A172 (cell line): ENCODE data around the gene EHBP1L1. TPM values are rescaled to one million over a fixed set of nuclear protein-coding genes. Genes with fewer than 3 reads are reported as not detected.
"Not testable (repeated sequence)": the region's sequence is repeated elsewhere in the genome, so short reads cannot be mapped to it uniquely, and the experiment has no call there.

Experiments
- DNase-seq: peaks from one replicate; pipeline ENCODE4 v3.0.0-alpha.2; 2015; ENCODE audit warnings: low spot score
- total RNA-seq: library from RNA; depleted of rRNA; stranded (reverse); fragments of >200 nt; shearing (Covaris generic); gene quantifications from 2 replicates; pipeline ENCODE4 v1.2.3, GENCODE V29; 2014

Gene EHBP1L1
- total RNA-seq, 1 experiment from 2014 or later, result 50.1 TPM

GRCh38 chr11:65560555-65561418 lies 15.1 kb upstream of the EHBP1L1 start:
- peak; percentile 86 for DNase-seq

- no peak for DNase-seq
These were observed 13.8 kb upstream of the EHBP1L1 start for GRCh38 chr11:65562020-65562419.

GRCh38 chr11:65562788-65563187 lies 13.1 kb upstream of the EHBP1L1 start:
- no peak for DNase-seq

- DNase-seq, result no peak
These were observed 12.3 kb upstream of the EHBP1L1 start for GRCh38 chr11:65563601-65564000.

- not testable (repeated sequence) for DNase-seq
These were observed 10.8 kb upstream of the EHBP1L1 start for GRCh38 chr11:65564879-65565559.

- peak; percentile 55 for DNase-seq
These were observed 10.0 kb upstream of the EHBP1L1 start for GRCh38 chr11:65565624-65566453.

GRCh38 chr11:65569164-65569972 lies 6.5 kb upstream of the EHBP1L1 start:
- no peak for DNase-seq

GRCh38 chr11:65569973-65570918 lies 5.6 kb upstream of the EHBP1L1 start, which contains the start of gene ZNRD2:
TSS of gene ZNRD2 (plus strand) at chr11:65570477. CDS start at chr11:65570492, 15 bp downstream.
- DNase-seq, result peak; percentile 96

GRCh38 chr11:65571420-65571819 lies 4.4 kb upstream of the EHBP1L1 start:
- no peak for DNase-seq

- peak; percentile 66 for DNase-seq
These were observed 3.9 kb upstream of the EHBP1L1 start for GRCh38 chr11:65571940-65572339.

GRCh38 chr11:65572356-65573051 lies 3.3 kb upstream of the EHBP1L1 start, which contains the start of gene FAM89B:
TSS of gene FAM89B (plus strand) at chr11:65572538. CDS start at chr11:65572670, 132 bp downstream.
- peak; percentile 71 for DNase-seq

GRCh38 chr11:65573391-65574079 lies 2.3 kb upstream of the EHBP1L1 start:
- peak; percentile 37 for DNase-seq

- DNase-seq, result peak; percentile 90
These were observed 1.6 kb upstream of the EHBP1L1 start for GRCh38 chr11:65574109-65574810.

- no peak for DNase-seq
These were observed 864 bp upstream of the EHBP1L1 start for GRCh38 chr11:65574811-65575567.

GRCh38 chr11:65576232-65576866 lies 496 bp downstream of the EHBP1L1 start:
- no peak for DNase-seq

- DNase-seq, result peak; percentile 87
These were observed 1.3 kb downstream of the EHBP1L1 start for GRCh38 chr11:65576867-65577755.
